ENCODE measurements around the gene PPP1R15B. TPM values are rescaled to one million over a fixed set of nuclear protein-coding genes. Genes with fewer than 3 reads are reported as not detected.

Gene PPP1R15B
- total RNA-seq, 1 experiment from 2014 or later = 69.3 TPM

DNA sequence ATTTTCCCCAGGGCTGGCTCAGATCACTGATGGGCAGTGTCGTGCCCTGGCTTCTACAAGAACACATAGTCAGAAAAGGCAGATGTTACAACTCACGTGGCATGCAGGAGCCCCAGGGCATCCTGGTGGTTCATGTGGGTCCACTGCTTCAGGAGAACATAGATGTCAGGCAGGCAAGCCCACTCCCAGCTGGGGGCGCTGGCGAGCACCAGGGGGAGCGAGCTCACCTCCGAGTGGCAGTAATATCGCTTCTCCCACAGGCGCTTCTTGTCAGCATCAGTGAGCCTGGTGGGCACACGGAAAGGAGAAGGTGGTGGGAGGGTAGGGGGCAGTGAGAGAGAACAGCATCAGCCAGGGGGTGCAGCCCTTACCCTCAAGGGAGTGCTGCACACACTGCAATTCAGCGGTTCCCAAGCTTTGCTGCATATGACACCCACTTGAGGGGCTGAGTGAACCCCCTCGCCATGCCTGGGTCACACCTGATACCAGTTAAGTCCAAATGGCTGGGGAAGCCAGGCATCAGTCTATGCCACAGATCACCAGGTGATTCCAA, 34.3 kb upstream of the PPP1R15B start:
- ATAC-seq (peak; percentile 62), DNase-seq (ENCODE audit: low read depth, low spot score) (no peak)
- no peak overlapping the region for H2AFZ ChIP-seq (ENCODE audit: low read depth, low read length, poor library complexity, severe bottlenecking)
- H3K4me3 ChIP-seq (replicated peaks in 1 of 2; ENCODE audit: low read depth in 1 of 2, low read length in 2 of 2) = no peak overlapping the region
- ChIA-PET RAD21 (ENCODE audit: low non-redundant PET in 1 of 2, low total read pairs in 2 of 2, uncharacterized antibody in 2 of 2, unreplicated experiment in 2 of 2) (interaction anchor here (0.9 to 1.9 kb wide), 5 partner anchors 47 to 361 kb away, joined by 3 to 8 read pairs (median 3); partner anchors contain the start of gene PIK3C2B (in 1 of the 2)), CTCF (interaction anchor here (1.0 to 3.1 kb wide), 16 partner anchors 8 to 361 kb away, joined by 3 to 33 read pairs (median 6); partner anchors contain the start of gene PIK3C2B), POLR2A (no interaction called here)
- peaks cover 0 to 2% of the 10 kb centered on the region in 2 experiments; a peak in 2 of 4 replicates for H3K36me3 ChIP-seq (ENCODE audit: control insufficient read depth in 1 of 2, insufficient read depth in 2 of 2, low read length in 2 of 2)
- no peak overlapping the region for H3K4me2 ChIP-seq (ENCODE audit: low read length)
- H3K27me3 ChIP-seq (ENCODE audit: insufficient read depth, low read length) = no peaks in the 10 kb centered on the region
- no peaks in the 10 kb centered on the region for H4K20me1 ChIP-seq (ENCODE audit: insufficient read depth)
- no peak overlapping the region for H3K27ac ChIP-seq (ENCODE audit: low read depth, low read length)
- peaks cover 17 to 41% of the 10 kb centered on the region in 2 experiments for H3K4me1 ChIP-seq (ENCODE audit: control insufficient read depth in 1 of 2, insufficient read depth in 2 of 2, low read length in 2 of 2)
- no peaks in the 10 kb centered on the region for H3K9me3 ChIP-seq (ENCODE audit: control insufficient read depth in 1 of 2, insufficient read depth in 1 of 2, low read depth in 1 of 2, low read length in 2 of 2)
- H3K9ac ChIP-seq (ENCODE audit: low read length) = no peak overlapping the region
- no peaks in the 10 kb centered on the region for H3K79me2 ChIP-seq (ENCODE audit: insufficient read depth, low read length)
- TF ChIP-seq TCF7L2 (IDR thresholded peaks at IDR 0.05; ENCODE audit: borderline replicate concordance, extremely low read depth, insufficient read depth, insufficient read length) (peak; percentile 5), RAD21 (IDR thresholded peaks at IDR 0.05; ENCODE audit: low read depth) (peak; percentile 29; the same call in 1 of the 2 replicates), REST (IDR thresholded peaks at IDR 0.05; ENCODE audit: low read depth) (no peak)
- TF ChIP-seq, protein P1, sequence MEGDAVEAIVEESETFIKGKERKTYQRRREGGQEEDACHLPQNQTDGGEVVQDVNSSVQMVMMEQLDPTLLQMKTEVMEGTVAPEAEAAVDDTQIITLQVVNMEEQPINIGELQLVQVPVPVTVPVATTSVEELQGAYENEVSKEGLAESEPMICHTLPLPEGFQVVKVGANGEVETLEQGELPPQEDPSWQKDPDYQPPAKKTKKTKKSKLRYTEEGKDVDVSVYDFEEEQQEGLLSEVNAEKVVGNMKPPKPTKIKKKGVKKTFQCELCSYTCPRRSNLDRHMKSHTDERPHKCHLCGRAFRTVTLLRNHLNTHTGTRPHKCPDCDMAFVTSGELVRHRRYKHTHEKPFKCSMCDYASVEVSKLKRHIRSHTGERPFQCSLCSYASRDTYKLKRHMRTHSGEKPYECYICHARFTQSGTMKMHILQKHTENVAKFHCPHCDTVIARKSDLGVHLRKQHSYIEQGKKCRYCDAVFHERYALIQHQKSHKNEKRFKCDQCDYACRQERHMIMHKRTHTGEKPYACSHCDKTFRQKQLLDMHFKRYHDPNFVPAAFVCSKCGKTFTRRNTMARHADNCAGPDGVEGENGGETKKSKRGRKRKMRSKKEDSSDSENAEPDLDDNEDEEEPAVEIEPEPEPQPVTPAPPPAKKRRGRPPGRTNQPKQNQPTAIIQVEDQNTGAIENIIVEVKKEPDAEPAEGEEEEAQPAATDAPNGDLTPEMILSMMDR (IDR thresholded peaks at IDR 0.05 in 2 of 3, conservative IDR thresholded peaks at IDR 0.05 in 1 of 3; ENCODE audit: borderline replicate concordance in 1 of 3, insufficient read depth in 1 of 3, low read depth in 2 of 3, low read length in 2 of 3) = peak; percentile 29 to 80 (median 54); a peak in 3 of 6 replicates
- intact Hi-C loops (cut with micrococcal nuclease) = loop anchor here (1.0 to 5.0 kb wide), 2 partner anchors 57 to 361 kb away; no protein-coding TSS in a partner anchor
- H3K9me2 ChIP-seq (ENCODE audit: insufficient read depth) = no peaks in the 10 kb centered on the region
- BruUV-seq (replicated peaks) = no TSS peak

Measured in HCT116 (cell line).